Activated CD4-positive, alpha-beta T cell treated with anti-CD3 and anti-CD28 coated beads, Interleukin-2, amount 50 U/mL, for 4 hours (primary cell): ENCODE measurements around the gene NUDC.
"Not testable (repeated sequence)": the region's sequence is repeated elsewhere in the genome, so short reads cannot be mapped to it uniquely, and the experiment has no call there.

Experiments
- DNase-seq, 2 experiments: peaks; one replicate each; pipeline ENCODE4 v3.0.0-alpha.2; 2020

The NUDC gene

GRCh38 chr1:26951821-26952497 is 30.4 kb downstream of the NUDC start:
- DNase-seq: no peak

- no peak for DNase-seq
Measured at GRCh38 chr1:26953374-26953773, 31.8 kb downstream of the NUDC start.

GRCh38 chr1:26956321-26956720 is 34.8 kb downstream of the NUDC start:
- no peak for DNase-seq

- DNase-seq: no peak
Measured at GRCh38 chr1:26957306-26957705, 35.8 kb downstream of the NUDC start.

- no peak for DNase-seq
Measured at GRCh38 chr1:26959270-26959669, 37.7 kb downstream of the NUDC start.

GRCh38 chr1:26959722-26960624 is 38.4 kb downstream of the NUDC start, which contains the start of gene KDF1:
Gene KDF1 (minus strand): TSS chr1:26960468. CDS start chr1:26952380, 8,088 bp downstream.
- peak; percentile 47 to 50 for DNase-seq

GRCh38 chr1:26960625-26960966 is 39.1 kb downstream of the NUDC start:
- no peak for DNase-seq

GRCh38 chr1:26961826-26962225 is 40.3 kb downstream of the NUDC start:
- DNase-seq: no peak

- no peak for DNase-seq
Measured at GRCh38 chr1:26965213-26965612, 43.7 kb downstream of the NUDC start.

GRCh38 chr1:26965628-26966027 is 44.1 kb downstream of the NUDC start:
- DNase-seq: no peak

GRCh38 chr1:26970810-26971209 is 49.3 kb downstream of the NUDC start:
- DNase-seq: no peak

GRCh38 chr1:26971590-26971989 is 50.0 kb downstream of the NUDC start:
- no peak for DNase-seq

GRCh38 chr1:26972390-26972789 is 50.8 kb downstream of the NUDC start:
- DNase-seq: no peak

- no peak for DNase-seq
Measured at GRCh38 chr1:26972821-26973220, 51.3 kb downstream of the NUDC start.

GRCh38 chr1:26976621-26977510 is 55.3 kb downstream of the NUDC start:
- no peak for DNase-seq

GRCh38 chr1:26978901-26979300 is 57.4 kb downstream of the NUDC start:
- no peak for DNase-seq

- no peak for DNase-seq
Measured at GRCh38 chr1:26981146-26981846, 59.8 kb downstream of the NUDC start.

GRCh38 chr1:26983863-26984262 is 62.3 kb downstream of the NUDC start:
- DNase-seq: no peak

GRCh38 chr1:26984291-26984690 is 62.7 kb downstream of the NUDC start:
- DNase-seq: no peak

GRCh38 chr1:26986658-26987057 is 65.1 kb downstream of the NUDC start:
- DNase-seq: no peak

GRCh38 chr1:26989403-26990109 is 68.0 kb downstream of the NUDC start:
- DNase-seq: not testable (repeated sequence)
